Fibroblast of mammary gland (primary cell): ENCODE results near the gene HOXB4.

Experiments used
- DNase-seq: peaks from one replicate; pipeline ENCODE4 v3.0.0-alpha.2; 2010; ENCODE audit warnings: low read depth
- H3K4me3 ChIP-seq: 2 replicates; pipeline ENCODE4 v1.5.1; 2011; ENCODE audit warnings: low read depth, mild to moderate bottlenecking, low read length, moderate library complexity; ENCODE audit not compliant: control insufficient read depth
- CTCF ChIP-seq: conservative IDR thresholded peaks from 2 replicates; pipeline ENCODE4 v1.5.1; 2011; ENCODE audit warnings: low read depth, low read length, inconsistent platforms; ENCODE audit not compliant: control insufficient read depth, insufficient read depth

Gene HOXB4

GRCh38 chr17:48575673-48576478, 2.3 kb downstream of the HOXB4 start:
- DNase-seq = no peak
- peak overlapping the region; percentile 60 for H3K4me3 ChIP-seq
- no peak for TF ChIP-seq CTCF

GRCh38 chr17:48575066-48575582, 3.0 kb downstream of the HOXB4 start:
- DNase-seq = peak; percentile 57
- H3K4me3 ChIP-seq = peak overlapping the region; percentile 36
- TF ChIP-seq CTCF = no peak

DNA sequence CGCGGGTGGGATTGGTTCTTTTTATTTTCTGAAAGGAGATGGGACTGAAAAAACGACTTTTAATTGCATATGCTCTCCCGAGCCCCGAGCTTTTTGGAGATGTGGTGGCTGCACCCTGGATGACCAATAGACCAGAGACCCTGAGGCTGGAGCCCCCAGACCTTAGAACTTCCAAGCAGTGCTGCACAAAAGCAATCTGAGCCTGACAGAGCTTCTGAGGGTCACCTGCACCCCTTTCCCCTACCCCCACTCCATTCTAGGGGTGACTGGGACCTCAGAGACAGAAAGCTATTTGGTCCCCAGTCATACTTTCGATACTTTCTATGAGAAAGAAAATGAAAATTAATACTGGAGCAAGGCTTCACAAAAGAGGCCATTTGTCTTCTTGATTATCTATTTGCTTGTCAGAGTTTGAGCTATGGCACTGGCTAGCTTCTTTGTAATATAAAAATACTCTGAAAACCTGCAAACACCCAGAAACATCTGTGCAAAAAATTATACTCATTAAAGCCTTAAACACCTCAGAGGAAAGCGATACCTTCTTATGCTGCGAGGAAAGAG, 3.6 kb downstream of the HOXB4 start:
- peak overlapping the region; percentile 36 for H3K4me3 ChIP-seq
- no peak for DNase-seq
- TF ChIP-seq CTCF = no peak

DNA sequence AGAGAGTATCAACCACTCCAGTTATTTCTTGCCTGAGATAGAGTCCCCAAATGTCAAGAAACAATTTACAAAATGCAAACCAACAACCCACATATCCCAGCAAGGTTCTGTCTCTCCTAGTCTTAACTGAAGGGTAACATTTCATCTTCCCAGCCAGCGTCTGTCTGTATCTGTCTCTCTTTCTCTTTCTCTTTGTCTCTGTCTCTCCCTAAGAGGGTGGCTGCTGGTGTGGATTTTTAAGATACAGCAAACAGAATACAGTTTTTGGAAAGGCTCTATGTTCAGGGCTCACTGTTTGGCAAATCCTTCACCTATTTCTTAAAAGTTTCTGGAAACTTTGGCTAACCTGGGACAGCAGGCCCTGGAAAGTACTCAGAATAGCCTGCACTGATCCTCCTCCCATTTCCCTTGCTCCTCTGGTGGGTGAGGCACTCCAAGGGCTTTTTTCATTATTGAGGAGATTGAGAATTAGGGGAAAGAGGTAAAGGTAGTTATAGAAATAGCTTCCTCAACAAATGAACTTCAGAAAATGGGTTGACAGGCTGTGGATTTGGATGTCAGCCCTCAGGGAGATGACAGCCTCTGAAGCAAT, 6.2 kb downstream of the HOXB4 start:
- no peak for TF ChIP-seq CTCF
- no peak for DNase-seq
- peak overlapping the region; percentile 34 for H3K4me3 ChIP-seq

- no peak for DNase-seq
- peak overlapping the region; percentile 34 for H3K4me3 ChIP-seq
- TF ChIP-seq CTCF = no peak
These were observed 6.9 kb downstream of the HOXB4 start for GRCh38 chr17:48571024-48571818.

DNA sequence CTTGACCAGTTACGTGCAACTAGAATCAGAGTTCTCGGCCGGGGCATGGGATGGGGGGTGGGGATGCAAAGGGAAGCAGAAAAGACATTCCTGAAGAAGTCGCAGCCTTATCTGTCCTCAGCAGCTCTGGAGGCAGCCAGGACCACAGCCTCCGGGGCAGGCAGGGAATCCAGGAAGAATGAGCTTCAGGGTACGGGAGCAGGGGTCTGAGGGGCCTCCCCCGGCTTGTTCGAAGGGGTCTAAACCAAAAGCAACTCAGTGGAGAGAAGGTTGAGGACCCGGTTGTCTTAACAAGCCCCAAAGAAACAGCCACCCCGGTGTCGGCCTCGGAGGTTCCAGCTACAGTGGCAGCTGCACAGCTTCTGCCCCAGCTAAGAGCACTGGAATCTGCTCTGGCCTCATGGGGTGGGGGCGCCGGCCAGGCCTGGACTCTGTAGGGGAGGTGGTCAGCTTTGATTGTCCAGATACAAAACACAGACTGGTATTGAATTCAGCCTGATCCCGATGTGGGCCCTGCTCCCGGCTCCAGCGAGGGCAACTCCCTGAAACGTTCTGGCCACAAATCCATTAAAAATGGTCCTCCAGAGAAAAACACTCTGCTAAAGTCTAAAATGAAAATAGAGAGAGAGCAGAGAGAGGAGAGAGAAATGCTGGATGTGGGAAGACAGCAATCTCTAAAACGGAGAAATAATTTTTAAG, 7.7 kb downstream of the HOXB4 start:
- H3K4me3 ChIP-seq = peak overlapping the region; percentile 34
- no peak for TF ChIP-seq CTCF
- no peak for DNase-seq
